Muscle of leg (tissue), 11 donors: ENCODE data around the gene NDUFAF4. TPM values are rescaled to one million over a fixed set of nuclear protein-coding genes. Genes with fewer than 3 reads are reported as not detected.

Experiments used
- DNase-seq: peaks from one replicate; pipeline ENCODE4 v3.0.0; 2013
- H3K27ac ChIP-seq: one replicate; pipeline ENCODE4 v1.5.1; 2013; ENCODE audit warnings: mild to moderate bottlenecking, low read length, control low read depth
- H3K27me3 ChIP-seq: one replicate; pipeline ENCODE4 v1.6.1; 2013; ENCODE audit warnings: low read length; ENCODE audit not compliant: control insufficient read depth, insufficient read depth
- H3K36me3 ChIP-seq: one replicate; pipeline ENCODE4 v1.6.1; 2013; ENCODE audit warnings: low read length; ENCODE audit not compliant: control insufficient read depth, insufficient read depth
- H3K4me1 ChIP-seq: one replicate; pipeline ENCODE4 v1.6.1; 2013; ENCODE audit warnings: low read length; ENCODE audit not compliant: control insufficient read depth, insufficient read depth
- H3K4me3 ChIP-seq: one replicate; pipeline ENCODE4 v1.5.1; 2013; ENCODE audit warnings: low read length, control low read depth
- H3K9me3 ChIP-seq: replicated peaks from 2 replicates; pipeline ENCODE4 v1.6.1; 2013; ENCODE audit warnings: low read depth, low read length; ENCODE audit not compliant: control insufficient read depth
- WGBS: methylation state at CpG from one replicate; pipeline ENCODE4 v1.1.5; 2013; ENCODE audit warnings: missing lambda C conversion rate; ENCODE audit not compliant: insufficient coverage; 5-methylcytosine and 5-hydroxymethylcytosine counted together
- polyA plus RNA-seq, 8 donors: library from polyadenylated mRNA; unstranded; fragments of 120-200 nt; gene quantifications; one replicate each; pipeline versions ENCODE4 v1.2.1 to v1.2.3, GENCODE V29; 2013; ENCODE audit warnings: inconsistent platforms in 1 of 8, low replicate concordance in 1 of 8; ENCODE audit not compliant: insufficient read length in 8 of 8, insufficient read depth in 1 of 8
- total RNA-seq: library from RNA; stranded (reverse); fragments of 120-200 nt; gene quantifications from one replicate; pipeline ENCODE4 v1.2.4, GENCODE V29; 2013

The NDUFAF4 gene
- total and polyA plus RNA-seq, 9 donors, result 26.8 to 33.7 (median 28.7) TPM

GRCh38 chr6:96876886-96877545 lies 20.7 kb downstream of the NDUFAF4 start:
- no peak overlapping the region for H3K4me3 ChIP-seq
- H3K27me3 ChIP-seq, result no peaks in the 10 kb centered on the region
- H3K4me1 ChIP-seq, result no peaks in the 10 kb centered on the region
- H3K27ac ChIP-seq, result no peak overlapping the region
- no peaks in the 10 kb centered on the region for H3K36me3 ChIP-seq
- 77% methylated on average over 3 of the region's 9 CpGs for WGBS
- no peak for DNase-seq
- no peaks in the 10 kb centered on the region for H3K9me3 ChIP-seq

DNA sequence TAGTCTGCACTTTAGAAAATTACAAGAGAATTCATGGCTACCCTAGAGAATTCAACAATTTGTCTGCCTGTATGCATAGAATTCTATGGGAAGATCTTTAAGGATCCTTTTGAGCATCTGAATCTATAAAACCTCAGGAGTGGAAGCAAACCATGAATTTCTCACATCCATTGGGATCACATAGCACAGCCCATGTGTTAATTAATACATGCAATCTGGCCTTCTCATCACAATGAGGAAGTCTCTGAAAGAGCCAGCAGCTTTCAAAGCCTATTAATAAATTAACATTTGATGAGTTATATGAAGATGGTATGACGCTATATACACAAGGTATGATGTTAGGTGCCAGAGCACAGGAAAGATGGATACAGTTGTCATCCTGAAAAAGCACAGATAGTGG lies 24.7 kb downstream of the NDUFAF4 start:
- Histone ChIP-seq H3K4me1 (no peaks in the 10 kb centered on the region), H3K9me3 (no peaks in the 10 kb centered on the region), H3K27ac (no peak overlapping the region), H3K36me3 (no peaks in the 10 kb centered on the region), H3K27me3 (no peaks in the 10 kb centered on the region), H3K4me3 (no peak overlapping the region)
- no peak for DNase-seq
- WGBS, result no CpG with 5 or more reads among the region's 1 CpG

DNA sequence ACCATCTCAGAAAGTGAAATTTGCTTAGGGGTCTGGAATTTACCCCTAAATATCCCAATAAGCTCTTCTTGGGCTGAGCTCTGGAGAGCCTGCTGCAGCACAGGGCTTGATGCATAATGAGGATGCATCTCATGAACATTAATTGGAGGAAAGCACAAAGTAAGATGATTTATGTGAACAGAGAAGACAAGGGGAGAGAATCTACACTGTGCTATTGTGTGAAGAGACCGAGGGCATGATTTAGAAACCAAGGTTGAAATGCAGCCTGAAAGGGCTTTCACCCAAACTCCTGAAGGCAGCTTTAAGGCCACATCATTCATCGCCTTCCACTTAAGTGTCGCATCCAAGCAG lies 32.7 kb downstream of the NDUFAF4 start:
- Histone ChIP-seq H3K27ac (no peak overlapping the region), H3K4me1 (no peaks in the 10 kb centered on the region), H3K27me3 (no peaks in the 10 kb centered on the region), H3K4me3 (no peak overlapping the region), H3K36me3 (no peaks in the 10 kb centered on the region), H3K9me3 (no peaks in the 10 kb centered on the region)
- no peak for DNase-seq
- WGBS, result 43% methylated on average over 1 of the region's 3 CpGs

GRCh38 chr6:96864216-96865054 lies 33.3 kb downstream of the NDUFAF4 start:
- DNase-seq, result peak; percentile 36
- Histone ChIP-seq H3K27ac (no peak overlapping the region), H3K36me3 (no peaks in the 10 kb centered on the region), H3K9me3 (no peaks in the 10 kb centered on the region), H3K4me1 (no peaks in the 10 kb centered on the region), H3K27me3 (no peaks in the 10 kb centered on the region), H3K4me3 (no peak overlapping the region)
- WGBS, result no CpG with 5 or more reads among the region's 3 CpGs

DNA sequence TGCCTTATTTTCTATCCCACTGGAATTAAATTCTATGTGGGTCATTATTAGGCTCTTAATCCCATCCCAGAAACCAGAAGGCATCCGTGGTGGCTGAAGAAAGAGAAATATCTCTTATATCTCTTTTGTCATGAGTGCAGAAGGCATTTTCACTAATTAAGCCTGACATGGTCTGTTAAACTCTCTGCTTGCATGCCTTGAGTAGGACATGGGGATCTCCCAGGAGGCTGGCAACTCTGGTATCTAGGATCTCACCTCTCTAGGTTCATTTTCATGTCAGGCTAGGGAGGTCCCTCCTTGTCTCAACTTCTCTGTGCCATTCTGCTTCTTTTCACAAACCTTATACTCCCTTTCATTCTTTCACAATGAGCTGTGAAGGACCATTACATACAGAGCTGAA lies 35.1 kb downstream of the NDUFAF4 start:
- Histone ChIP-seq H3K27ac (no peak overlapping the region), H3K36me3 (no peaks in the 10 kb centered on the region), H3K9me3 (no peaks in the 10 kb centered on the region), H3K4me3 (no peak overlapping the region), H3K27me3 (no peaks in the 10 kb centered on the region), H3K4me1 (no peaks in the 10 kb centered on the region)
- no CpG with 5 or more reads among the region's 1 CpG for WGBS
- DNase-seq, result no peak

GRCh38 chr6:96861588-96861987 lies 36.1 kb downstream of the NDUFAF4 start:
- H3K4me1 ChIP-seq, result no peaks in the 10 kb centered on the region
- H3K27me3 ChIP-seq, result no peaks in the 10 kb centered on the region
- no peaks in the 10 kb centered on the region for H3K36me3 ChIP-seq
- H3K27ac ChIP-seq, result no peak overlapping the region
- no peak for DNase-seq
- no peak overlapping the region for H3K4me3 ChIP-seq
- H3K9me3 ChIP-seq, result no peaks in the 10 kb centered on the region

DNA sequence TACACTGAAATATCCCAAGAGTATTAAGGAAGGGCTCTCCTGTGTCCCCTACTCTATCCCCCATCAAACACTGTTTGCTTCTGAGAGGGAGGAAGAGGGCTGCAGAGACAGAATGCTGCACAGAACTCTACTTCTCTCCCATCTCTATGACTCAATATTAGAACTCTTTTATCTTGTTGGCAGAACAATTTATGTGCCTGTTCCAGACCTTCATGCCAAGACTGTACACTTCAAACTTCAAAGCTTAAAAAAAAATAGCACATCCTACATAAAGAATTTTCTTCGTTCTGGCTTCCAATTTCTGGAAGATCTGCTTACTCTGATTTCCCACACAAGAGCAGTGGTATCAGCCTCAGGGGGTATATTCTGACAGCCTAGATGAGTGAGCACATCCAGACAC lies 40.8 kb downstream of the NDUFAF4 start:
- 63% methylated on average over 1 of the region's 1 CpG for WGBS
- H3K27ac ChIP-seq, result no peak overlapping the region
- no peaks in the 10 kb centered on the region for H3K27me3 ChIP-seq
- no peak for DNase-seq
- no peaks in the 10 kb centered on the region for H3K9me3 ChIP-seq
- no peaks in the 10 kb centered on the region for H3K4me1 ChIP-seq
- no peaks in the 10 kb centered on the region for H3K36me3 ChIP-seq
- H3K4me3 ChIP-seq, result no peak overlapping the region

DNA sequence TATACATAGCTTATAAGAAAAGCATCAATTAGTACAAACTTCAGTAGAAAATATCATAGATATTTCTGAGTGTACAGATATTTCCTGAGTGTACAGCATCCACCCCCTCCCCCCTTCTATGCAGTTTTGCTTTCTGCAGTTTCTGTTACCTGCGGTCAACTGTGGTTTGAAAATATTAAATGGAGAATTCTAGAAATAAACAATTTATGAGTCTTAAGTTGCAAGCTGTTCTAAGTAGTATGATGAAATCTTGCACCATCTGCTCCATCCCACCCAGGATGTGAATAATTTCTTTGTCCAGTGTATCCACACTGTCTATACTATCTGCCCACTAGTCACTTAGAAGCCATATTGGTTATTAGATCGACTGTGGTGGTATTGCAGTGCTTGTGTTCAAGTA lies 44.6 kb downstream of the NDUFAF4 start:
- Histone ChIP-seq H3K4me3 (no peak overlapping the region), H3K36me3 (no peaks in the 10 kb centered on the region), H3K27ac (no peak overlapping the region), H3K27me3 (no peaks in the 10 kb centered on the region), H3K9me3 (no peaks in the 10 kb centered on the region), H3K4me1 (no peaks in the 10 kb centered on the region)
- no peak for DNase-seq
- WGBS, result no CpG with 5 or more reads among the region's 2 CpGs

- H3K4me3 ChIP-seq, result no peak overlapping the region
- no peaks in the 10 kb centered on the region for H3K36me3 ChIP-seq
- WGBS, result 94% methylated on average over 3 of the region's 3 CpGs
- no peak for DNase-seq
- peaks cover 2% of the 10 kb centered on the region for H3K9me3 ChIP-seq
- H3K27ac ChIP-seq, result no peak overlapping the region
- no peaks in the 10 kb centered on the region for H3K4me1 ChIP-seq
- H3K27me3 ChIP-seq, result no peaks in the 10 kb centered on the region
These were observed 45.1 kb downstream of the NDUFAF4 start for GRCh38 chr6:96852605-96853004.

DNA sequence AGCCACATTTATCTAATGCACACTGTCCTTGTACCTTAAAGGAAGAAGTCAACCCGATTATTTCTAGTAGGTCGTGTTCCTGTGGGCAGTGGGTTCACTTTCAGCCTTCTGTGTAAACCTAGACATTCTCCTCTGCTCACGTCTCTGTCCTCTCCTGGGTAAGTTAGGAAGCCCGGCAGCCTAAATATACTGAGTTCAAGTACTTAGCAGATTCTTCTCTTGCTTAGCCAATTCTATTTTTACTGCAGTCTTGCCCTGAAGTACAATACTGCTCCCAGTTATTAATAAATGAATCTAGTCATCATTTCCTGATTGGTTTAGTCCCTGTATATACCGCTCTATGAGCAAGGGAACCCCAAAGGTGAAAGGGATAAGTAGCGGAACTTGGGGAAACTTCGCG lies 45.8 kb downstream of the NDUFAF4 start:
- WGBS, result 60% methylated on average over 1 of the region's 8 CpGs
- H3K9me3 ChIP-seq, result peaks cover 2% of the 10 kb centered on the region
- DNase-seq, result no peak
- no peaks in the 10 kb centered on the region for H3K27me3 ChIP-seq
- H3K4me1 ChIP-seq, result no peaks in the 10 kb centered on the region
- no peak overlapping the region for H3K4me3 ChIP-seq
- no peaks in the 10 kb centered on the region for H3K36me3 ChIP-seq
- H3K27ac ChIP-seq, result no peak overlapping the region
